ENCODE results near the gene CARS2. TPM values are rescaled to one million over a fixed set of nuclear protein-coding genes. Genes with fewer than 3 reads are reported as not detected.

CARS2 gene
- total and polyA plus RNA-seq, 3 experiments from 2014 or later = 39.2 to 84.9 (median 84.5) TPM

- no peaks in the 10 kb centered on the region for H3K9me3 ChIP-seq (ENCODE audit: low read length)
- H3K36me3 Mint-ChIP-seq = peaks cover 0 to 84% (median 6%) of the 10 kb centered on the region in 3 donors
- H3K27ac Mint-ChIP-seq = peak overlapping the region in 2 of 8 donors; percentile 21 to 73
- H3K27ac ChIP-seq (ENCODE audit: low read depth, low read length) = no peak overlapping the region
- no peaks in the 10 kb centered on the region for H3K27me3 ChIP-seq (ENCODE audit: insufficient read depth, low read length, poor library complexity, severe bottlenecking)
- no peak overlapping the region for H3K4me3 ChIP-seq (ENCODE audit: low read length)
- H3K9me3 Mint-ChIP-seq = no peaks in the 10 kb centered on the region
- no peak for DNase-seq
- no peak overlapping the region for H3K4me3 Mint-ChIP-seq
- peaks cover 31% of the 10 kb centered on the region for H3K36me3 ChIP-seq (ENCODE audit: insufficient read depth, low read length)
- no peaks in the 10 kb centered on the region for H3K27me3 Mint-ChIP-seq
- peaks cover 4% of the 10 kb centered on the region for H3K4me1 ChIP-seq (ENCODE audit: insufficient read depth, low read length)
- H3K4me1 Mint-ChIP-seq = peaks cover 0 to 7% (median 4%) of the 10 kb centered on the region in 3 donors
- ChIA-PET POLR2A (no interaction called here), CTCF (no interaction called here)
Observed at GRCh38 chr13:110641055-110642015, 64.6 kb downstream of the CARS2 start.

- Mint-ChIP-seq H3K9me3 (no peaks in the 10 kb centered on the region), H3K4me3 (no peak overlapping the region), H3K27ac (peak overlapping the region in 3 of 8 donors; percentile 43 to 56 (median 51)), H3K27me3 (no peaks in the 10 kb centered on the region), H3K4me1 (peaks cover 0 to 7% (median 4%) of the 10 kb centered on the region in 3 donors), H3K36me3 (peaks cover 0 to 87% (median 6%) of the 10 kb centered on the region in 3 donors)
- Histone ChIP-seq H3K4me3 (ENCODE audit: low read length) (no peak overlapping the region), H3K9me3 (ENCODE audit: low read length) (no peaks in the 10 kb centered on the region), H3K36me3 (ENCODE audit: insufficient read depth, low read length) (peaks cover 38% of the 10 kb centered on the region), H3K4me1 (ENCODE audit: insufficient read depth, low read length) (peaks cover 4% of the 10 kb centered on the region), H3K27ac (ENCODE audit: low read depth, low read length) (no peak overlapping the region), H3K27me3 (ENCODE audit: insufficient read depth, low read length, poor library complexity, severe bottlenecking) (no peaks in the 10 kb centered on the region)
- ChIA-PET POLR2A (no interaction called here), CTCF (no interaction called here)
- no peak for DNase-seq
Observed at GRCh38 chr13:110640591-110641029, 65.3 kb downstream of the CARS2 start.

- H3K36me3 ChIP-seq (ENCODE audit: insufficient read depth, low read length) = peaks cover 45% of the 10 kb centered on the region
Observed at GRCh38 chr13:110639935-110640334, 66.0 kb downstream of the CARS2 start.

GRCh38 chr13:110638814-110639806, 66.8 kb downstream of the CARS2 start:
- peaks cover 0 to under 1% (median 0%) of the 10 kb centered on the region in 3 donors for H3K4me1 Mint-ChIP-seq
- POLR2A ChIA-PET = interaction anchor here (0.6 kb wide), 1 partner anchor 276 kb away, joined by 3 read pairs; no protein-coding TSS in a partner anchor
- H3K36me3 ChIP-seq (ENCODE audit: insufficient read depth, low read length) = peaks cover 49% of the 10 kb centered on the region
- CTCF ChIA-PET = no interaction called here
- no peaks in the 10 kb centered on the region for H3K27me3 ChIP-seq (ENCODE audit: insufficient read depth, low read length, poor library complexity, severe bottlenecking)
- H3K4me3 ChIP-seq (ENCODE audit: low read length) = no peak overlapping the region
- H3K9me3 Mint-ChIP-seq = no peaks in the 10 kb centered on the region
- peaks cover 0 to 93% (median 6%) of the 10 kb centered on the region in 3 donors for H3K36me3 Mint-ChIP-seq
- H3K27me3 Mint-ChIP-seq = no peaks in the 10 kb centered on the region
- no peak overlapping the region for H3K4me3 Mint-ChIP-seq
- no peak for DNase-seq
- no peaks in the 10 kb centered on the region for H3K4me1 ChIP-seq (ENCODE audit: insufficient read depth, low read length)
- no peak overlapping the region for H3K27ac ChIP-seq (ENCODE audit: low read depth, low read length)
- H3K9me3 ChIP-seq (ENCODE audit: low read length) = no peaks in the 10 kb centered on the region
- peak overlapping the region in 4 of 8 donors; percentile 2 to 85 (median 39) for H3K27ac Mint-ChIP-seq

More at GRCh38 chr13:110639935-110640334, 66.0 kb downstream of the CARS2 start:
- ChIA-PET POLR2A (interaction anchor here (0.6 kb wide), 1 partner anchor 276 kb away, joined by 3 read pairs; no protein-coding TSS in a partner anchor), CTCF (no interaction called here)
- no peak overlapping the region for H3K4me3 ChIP-seq (ENCODE audit: low read length)
- peaks cover 4% of the 10 kb centered on the region for H3K4me1 ChIP-seq (ENCODE audit: insufficient read depth, low read length)
- no peak for DNase-seq
- Mint-ChIP-seq H3K4me3 (peak overlapping the region in 1 of 7 donors; percentile 23), H3K27ac (peak overlapping the region in 5 of 8 donors; percentile 6 to 56 (median 31)), H3K27me3 (no peaks in the 10 kb centered on the region), H3K9me3 (no peaks in the 10 kb centered on the region), H3K4me1 (peaks cover 0 to 7% (median 4%) of the 10 kb centered on the region in 3 donors), H3K36me3 (peaks cover 0 to 91% (median 6%) of the 10 kb centered on the region in 3 donors)
- no peaks in the 10 kb centered on the region for H3K27me3 ChIP-seq (ENCODE audit: insufficient read depth, low read length, poor library complexity, severe bottlenecking)
- no peaks in the 10 kb centered on the region for H3K9me3 ChIP-seq (ENCODE audit: low read length)
- no peak overlapping the region for H3K27ac ChIP-seq (ENCODE audit: low read depth, low read length)

- Mint-ChIP-seq H3K9me3 (no peaks in the 10 kb centered on the region), H3K4me3 (no peak overlapping the region), H3K27ac (peak overlapping the region in 1 of 8 donors; percentile 13), H3K27me3 (no peaks in the 10 kb centered on the region), H3K36me3 (peaks cover 0 to 91% (median 6%) of the 10 kb centered on the region in 3 donors), H3K4me1 (no peaks in the 10 kb centered on the region)
- no peaks in the 10 kb centered on the region for H3K9me3 ChIP-seq (ENCODE audit: low read length)
- no peaks in the 10 kb centered on the region for H3K4me1 ChIP-seq (ENCODE audit: insufficient read depth, low read length)
- H3K36me3 ChIP-seq (ENCODE audit: insufficient read depth, low read length) = peaks cover 46% of the 10 kb centered on the region
- POLR2A ChIA-PET = no interaction called here
- H3K27me3 ChIP-seq (ENCODE audit: insufficient read depth, low read length, poor library complexity, severe bottlenecking) = no peaks in the 10 kb centered on the region
- no peak for DNase-seq
- no peak overlapping the region for H3K27ac ChIP-seq (ENCODE audit: low read depth, low read length)
- H3K4me3 ChIP-seq (ENCODE audit: low read length) = no peak overlapping the region
- CTCF ChIA-PET = no interaction called here
Observed at GRCh38 chr13:110638257-110638656, 67.7 kb downstream of the CARS2 start.

- H3K36me3 ChIP-seq (ENCODE audit: insufficient read depth, low read length) = peaks cover 46% of the 10 kb centered on the region
- no peak overlapping the region for H3K27ac ChIP-seq (ENCODE audit: low read depth, low read length)
- Mint-ChIP-seq H3K27me3 (no peaks in the 10 kb centered on the region), H3K4me1 (no peaks in the 10 kb centered on the region), H3K27ac (no peak overlapping the region), H3K36me3 (peaks cover 0 to 86% (median 4%) of the 10 kb centered on the region in 3 donors), H3K9me3 (no peaks in the 10 kb centered on the region), H3K4me3 (no peak overlapping the region)
- H3K4me3 ChIP-seq (ENCODE audit: low read length) = no peak overlapping the region
- no peak for DNase-seq
- POLR2A ChIA-PET = no interaction called here
- CTCF ChIA-PET = no interaction called here
- H3K9me3 ChIP-seq (ENCODE audit: low read length) = no peaks in the 10 kb centered on the region
- no peaks in the 10 kb centered on the region for H3K4me1 ChIP-seq (ENCODE audit: insufficient read depth, low read length)
- no peaks in the 10 kb centered on the region for H3K27me3 ChIP-seq (ENCODE audit: insufficient read depth, low read length, poor library complexity, severe bottlenecking)
Observed at GRCh38 chr13:110637747-110638146, 68.2 kb downstream of the CARS2 start.

- H3K4me1 Mint-ChIP-seq = peaks cover 0 to 4% (median under 1%) of the 10 kb centered on the region in 3 donors
- peaks cover 0 to 87% (median 4%) of the 10 kb centered on the region in 3 donors for H3K36me3 Mint-ChIP-seq
- CTCF ChIA-PET = no interaction called here
- Histone ChIP-seq H3K4me3 (ENCODE audit: low read length) (no peak overlapping the region), H3K9me3 (ENCODE audit: low read length) (no peaks in the 10 kb centered on the region), H3K27ac (ENCODE audit: low read depth, low read length) (no peak overlapping the region), H3K27me3 (ENCODE audit: insufficient read depth, low read length, poor library complexity, severe bottlenecking) (no peaks in the 10 kb centered on the region), H3K36me3 (ENCODE audit: insufficient read depth, low read length) (peaks cover 46% of the 10 kb centered on the region), H3K4me1 (ENCODE audit: insufficient read depth, low read length) (no peaks in the 10 kb centered on the region)
- no peak overlapping the region for H3K27ac Mint-ChIP-seq
- no peaks in the 10 kb centered on the region for H3K9me3 Mint-ChIP-seq
- no peaks in the 10 kb centered on the region for H3K27me3 Mint-ChIP-seq
- no peak overlapping the region for H3K4me3 Mint-ChIP-seq
- no peak for DNase-seq
- POLR2A ChIA-PET = no interaction called here
Observed at GRCh38 chr13:110637275-110637674, 68.6 kb downstream of the CARS2 start.
